Amniotic stem cell (primary cell): ENCODE results near the gene LPP.
"Not testable (repeated sequence)": the region's sequence is repeated elsewhere in the genome, so short reads cannot be mapped to it uniquely, and the experiment has no call there.

Source experiments
- DNase-seq: peaks from one replicate; lab custom pipeline; 2025; lab: John Stamatoyannopoulos, UW

LPP gene

GRCh38 chr3:188400494-188401243, 246.7 kb downstream of the LPP start:
- DNase-seq: no peak

GRCh38 chr3:188401244-188401993, 247.5 kb downstream of the LPP start:
- DNase-seq: no peak

- no peak for DNase-seq
Measured at GRCh38 chr3:188402229-188402628, 248.3 kb downstream of the LPP start.

GRCh38 chr3:188403404-188403803, 249.4 kb downstream of the LPP start:
- DNase-seq: no peak

GRCh38 chr3:188404124-188404523, 250.2 kb downstream of the LPP start:
- DNase-seq: no peak

- DNase-seq: no peak
Measured at GRCh38 chr3:188404701-188405100, 250.7 kb downstream of the LPP start.

- DNase-seq: no peak
Measured at GRCh38 chr3:188407158-188407880, 253.4 kb downstream of the LPP start.

GRCh38 chr3:188408831-188409230, 254.9 kb downstream of the LPP start:
- no peak for DNase-seq

GRCh38 chr3:188411750-188412149, 257.8 kb downstream of the LPP start:
- DNase-seq: no peak

GRCh38 chr3:188415196-188415595, 261.2 kb downstream of the LPP start:
- no peak for DNase-seq

- peak; percentile 29 for DNase-seq
Measured at GRCh38 chr3:188416041-188416440, 262.1 kb downstream of the LPP start.

GRCh38 chr3:188417271-188417696, 263.3 kb downstream of the LPP start:
- no peak for DNase-seq

GRCh38 chr3:188417766-188418165, 263.8 kb downstream of the LPP start:
- DNase-seq: no peak

- DNase-seq: peak; percentile 35
Measured at GRCh38 chr3:188421151-188421821, 267.3 kb downstream of the LPP start.

GRCh38 chr3:188421836-188422540, 268.0 kb downstream of the LPP start:
- no peak for DNase-seq

- not testable (repeated sequence) for DNase-seq
Measured at GRCh38 chr3:188427981-188428380, 274.0 kb downstream of the LPP start.

- DNase-seq: no peak
Measured at GRCh38 chr3:188431040-188431439, 277.1 kb downstream of the LPP start.

- DNase-seq: no peak
Measured at GRCh38 chr3:188431553-188431952, 277.6 kb downstream of the LPP start.

- no peak for DNase-seq
Measured at GRCh38 chr3:188432802-188433520, 279.0 kb downstream of the LPP start.

- DNase-seq: no peak
Measured at GRCh38 chr3:188433521-188434150, 279.7 kb downstream of the LPP start.
